Endothelial cell of umbilical vein (primary cell): ENCODE results near the gene FAM168A.

Experiments
- CTCF ChIP-seq, 2 donors: IDR thresholded peaks; 1 replicate in 1 of 2; 2 replicates in 1 of 2; pipeline ENCODE4 v1.5.1; 2011; ENCODE audit warnings: low read length in 2 of 2, mild to moderate bottlenecking in 2 of 2, moderate library complexity in 2 of 2, control low read depth in 1 of 2, inconsistent platforms in 1 of 2, low read depth in 1 of 2; ENCODE audit not compliant: insufficient read depth in 1 of 2; ENCODE audit errors: extremely low read depth in 1 of 2
- FOS ChIP-seq: IDR thresholded peaks from 2 replicates; pipeline ENCODE4 v1.6.1; 2011; ENCODE audit warnings: mild to moderate bottlenecking, low read length, moderate library complexity, borderline replicate concordance; ENCODE audit not compliant: insufficient read depth
- GATA2 ChIP-seq: IDR thresholded peaks from 2 replicates; pipeline ENCODE4 v1.7.0; 2011; ENCODE audit warnings: low read depth, mild to moderate bottlenecking, moderate library complexity, mixed read lengths, low read length; ENCODE audit not compliant: insufficient read length, insufficient read depth
- POLR2A ChIP-seq: IDR thresholded peaks from 2 replicates; pipeline ENCODE4 v1.6.1; 2012; ENCODE audit warnings: low read depth, mild to moderate bottlenecking, control low read depth, low read length

DNA sequence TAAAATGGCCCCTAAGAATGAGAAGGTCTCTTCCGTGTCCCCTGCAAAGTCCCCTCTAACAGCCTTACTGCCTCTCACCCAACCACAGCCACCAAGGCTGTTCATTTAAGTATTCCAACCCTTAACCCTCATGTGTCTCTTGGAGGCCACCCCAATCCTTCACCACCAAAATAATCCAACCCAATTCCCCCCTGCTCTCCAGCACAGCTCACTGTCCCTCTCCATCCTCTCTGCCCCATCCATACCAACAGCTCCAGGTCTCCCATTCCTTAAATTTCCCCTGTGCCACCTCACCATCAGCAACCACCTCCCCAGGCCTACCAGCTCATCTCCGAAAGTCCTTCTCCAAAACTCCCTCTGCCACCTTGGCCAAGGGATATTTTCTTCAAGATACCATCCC lies 1.4 kb downstream of the FAM168A start:
- no peak for TF ChIP-seq GATA2
- TF ChIP-seq CTCF (IDR thresholded peaks at IDR 0.05; ENCODE audit: extremely low read depth in 1 of 2, insufficient read depth in 1 of 2, low read depth in 1 of 2, low read length in 2 of 2) = no peak
- TF ChIP-seq POLR2A = no peak
- TF ChIP-seq FOS = no peak
